ENCODE results near the gene MCM7. TPM values are rescaled to one million over a fixed set of nuclear protein-coding genes. Genes with fewer than 3 reads are reported as not detected.
A peak's percentile ranks its signal among the peaks of the same experiment; 100 is the strongest.
"Not testable (repeated sequence)": the region's sequence is repeated elsewhere in the genome, so short reads cannot be mapped to it uniquely, and the experiment has no call there.

MCM7 gene
- polyA plus RNA-seq (2013, experiment 1 of 2; ENCODE audit: insufficient read length): 82.8 TPM
- 80.4 TPM for polyA plus RNA-seq (2013, experiment 2 of 2; ENCODE audit: insufficient read length)

GRCh38 chr7:100101016-100101862, at the start of gene MCM7, which contains the start of gene AP4M1:
Gene MCM7 (minus strand): TSS chr7:100101397. CDS start chr7:100101294, 103 bp downstream.
Gene AP4M1 (plus strand): TSS chr7:100101643. CDS start chr7:100101715, 72 bp downstream.
- DNase-seq: peak; percentile 100

- DNase-seq: peak; percentile 99
Measured at GRCh38 chr7:100148559-100149328, 47.5 kb upstream of the MCM7 start, which contains the start of gene LAMTOR4. Gene LAMTOR4 (plus strand): TSS chr7:100148918. CDS start chr7:100148973, 55 bp downstream.

- no peak for DNase-seq
Measured at GRCh38 chr7:100148225-100148558, 47.0 kb upstream of the MCM7 start.

GRCh38 chr7:100147278-100147677, 46.1 kb upstream of the MCM7 start:
- DNase-seq: no peak

- not testable (repeated sequence) for DNase-seq
Measured at GRCh38 chr7:100146350-100146749, 45.2 kb upstream of the MCM7 start.

- no peak for DNase-seq
Measured at GRCh38 chr7:100142461-100142860, 41.3 kb upstream of the MCM7 start.

- DNase-seq: no peak
Measured at GRCh38 chr7:100141555-100141949, 40.4 kb upstream of the MCM7 start.

- DNase-seq: no peak
Measured at GRCh38 chr7:100137851-100138760, 36.9 kb upstream of the MCM7 start.

GRCh38 chr7:100132697-100133151, 31.5 kb upstream of the MCM7 start:
- DNase-seq: peak; percentile 59

- no peak for DNase-seq
Measured at GRCh38 chr7:100132126-100132525, 30.9 kb upstream of the MCM7 start.

GRCh38 chr7:100130608-100131453, 29.6 kb upstream of the MCM7 start:
- peak; percentile 51 for DNase-seq

GRCh38 chr7:100130220-100130607, 29.0 kb upstream of the MCM7 start:
- not testable (repeated sequence) for DNase-seq

GRCh38 chr7:100128637-100128963, 27.4 kb upstream of the MCM7 start:
- no peak for DNase-seq

- DNase-seq: no peak
Measured at GRCh38 chr7:100127866-100128636, 26.9 kb upstream of the MCM7 start.

GRCh38 chr7:100126931-100127865, 26.0 kb upstream of the MCM7 start, which contains the start of gene MBLAC1:
Gene MBLAC1 (plus strand): TSS chr7:100126967. CDS start chr7:100127396, 429 bp downstream.
- peak; percentile 93 for DNase-seq

GRCh38 chr7:100126239-100126930, 25.2 kb upstream of the MCM7 start:
- DNase-seq: no peak

- no peak for DNase-seq
Measured at GRCh38 chr7:100124301-100125230, 23.4 kb upstream of the MCM7 start.
